Gastrocnemius medialis (tissue), 4 donors: ENCODE data around the gene BICDL1. TPM values are rescaled to one million over a fixed set of nuclear protein-coding genes. Genes with fewer than 3 reads are reported as not detected.

Source experiments
- ATAC-seq, 2 donors: fragments of 150-250 bp; one replicate each; pipeline ENCODE4 v1.9.1; 2016
- DNase-seq, 2 donors: peaks; one replicate each; pipeline ENCODE4 v3.0.0-alpha.2; 2019
- H3K27ac ChIP-seq, 4 donors: fragments of 200-600 bp; sonication (generic); 1 replicate in 1 of 4; 2 replicates in 3 of 4; pipeline ENCODE4 v1.5.1; 2016 to 2018; ENCODE audit warnings: mild to moderate bottlenecking in 2 of 4, moderate library complexity in 1 of 4
- H3K27me3 ChIP-seq, 3 donors: fragments of 200-600 bp; sonication (generic) in 2 of 3; 1 replicate in 1 of 3; 2 replicates in 2 of 3; pipeline versions ENCODE4 v1.5.1 to v1.6.0; 2016 to 2019; ENCODE audit warnings: mild to moderate bottlenecking in 1 of 3, moderate library complexity in 1 of 3
- H3K36me3 ChIP-seq, 2 donors: fragments of 200-600 bp; sonication (generic) in 1 of 2; one replicate each; pipeline ENCODE4 v1.5.1; 2017 to 2018
- H3K4me1 ChIP-seq, 2 donors: fragments of 200-600 bp; sonication (generic) in 1 of 2; one replicate each; pipeline ENCODE4 v1.5.1; 2016 to 2017; ENCODE audit warnings: mild to moderate bottlenecking in 2 of 2
- H3K4me3 ChIP-seq, 4 donors: fragments of 200-600 bp; sonication (generic) in 3 of 4; 1 replicate in 1 of 4; 2 replicates in 3 of 4; pipeline ENCODE4 v1.5.1; 2016 to 2019; ENCODE audit warnings: mild to moderate bottlenecking in 2 of 4
- H3K9me3 ChIP-seq, 3 donors: fragments of 200-600 bp; sonication (generic) in 2 of 3; 1 replicate in 1 of 3; 2 replicates in 2 of 3; pipeline ENCODE4 v1.5.1; 2016 to 2019
- CTCF ChIP-seq, 5 experiments: fragments of 450-650 bp in 3 of 5; fragments of 200-600 bp in 2 of 5; sonication (generic) in 2 of 5; IDR thresholded peaks in 4 of 5; conservative IDR thresholded peaks in 1 of 5; 1 replicate in 4 of 5; 2 replicates in 1 of 5; pipeline ENCODE4 v1.5.1; 2016 to 2019; ENCODE audit warnings: antibody characterized with exemption in 5 of 5, mild to moderate bottlenecking in 3 of 5, moderate library complexity in 3 of 5
- POLR2A ChIP-seq, 2 donors: fragments of 450-650 bp; IDR thresholded peaks; one replicate each; pipeline ENCODE4 v1.6.1; 2017; ENCODE audit warnings: antibody characterized with exemption in 2 of 2, mild to moderate bottlenecking in 2 of 2, moderate library complexity in 2 of 2
- in situ Hi-C, 4 donors: fragments of 200-750 bp; cut with MboI; loops; one replicate each; pipeline versions ENCODE4 v1.15.0 to v1.8.0; 2017; ENCODE audit warnings: low sequenced_read_pairs in 4 of 4
- intact Hi-C: fragments of 100-400 bp; cut with DNase I; formaldehyde crosslinking; loops from one replicate; pipeline ENCODE4 v1.15.1; 2023; ENCODE audit warnings: low total_unique reads
- total RNA-seq, 4 donors: library from RNA; depleted of rRNA; stranded (reverse); fragments of >200 nt; gene quantifications; one replicate each; pipeline versions ENCODE4 v1.1.0 to v1.2.3, GENCODE V29; 2016

BICDL1 gene
- total RNA-seq, 4 donors from 2014 or later = 0.93 to 1.4 TPM; not detected in 2

DNA sequence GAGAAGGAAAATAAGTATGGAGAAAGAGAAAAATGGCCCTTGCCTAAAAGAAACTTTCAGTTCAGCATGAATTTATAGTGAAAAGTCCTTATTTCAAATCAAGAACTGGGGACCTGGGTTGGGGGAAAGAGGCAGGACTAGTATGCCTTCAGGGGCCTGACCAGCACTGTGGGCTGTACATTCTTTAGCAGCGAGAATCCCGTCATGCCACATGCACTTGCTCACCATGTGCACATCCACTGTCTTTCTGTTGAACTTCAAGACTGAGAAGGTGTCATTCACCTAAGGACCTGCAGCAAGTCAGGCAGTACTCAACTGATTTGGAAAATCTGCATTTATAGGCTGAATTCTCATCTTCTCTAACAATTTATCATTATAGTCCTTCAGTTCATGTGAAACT is 77.3 kb downstream of the BICDL1 start:
- Histone ChIP-seq H3K27me3 (peaks cover 0 to 2% (median 0%) of the 10 kb centered on the region in 3 donors), H3K36me3 (no peaks in the 10 kb centered on the region), H3K27ac (no peak overlapping the region), H3K4me1 (no peaks in the 10 kb centered on the region), H3K4me3 (no peak overlapping the region), H3K9me3 (no peaks in the 10 kb centered on the region)
- DNase-seq = no peak
- in situ Hi-C loops = no loop called here
- intact Hi-C loops = no loop called here
- ATAC-seq = no peak
- TF ChIP-seq POLR2A (IDR thresholded peaks at IDR 0.05) (no peak), CTCF (IDR thresholded peaks at IDR 0.05 in 4 of 5, conservative IDR thresholded peaks at IDR 0.05 in 1 of 5) (no peak)

GRCh38 chr12:120067084-120067869 is 78.2 kb downstream of the BICDL1 start:
- Histone ChIP-seq H3K27me3 (no peaks in the 10 kb centered on the region), H3K4me1 (no peaks in the 10 kb centered on the region), H3K36me3 (no peaks in the 10 kb centered on the region), H3K4me3 (no peak overlapping the region), H3K9me3 (no peaks in the 10 kb centered on the region), H3K27ac (no peak overlapping the region)
- DNase-seq (no peak), ATAC-seq (no peak)
- in situ Hi-C loops (no loop called here), intact Hi-C loops (no loop called here)
- no peak for TF ChIP-seq CTCF (IDR thresholded peaks at IDR 0.05 in 4 of 5, conservative IDR thresholded peaks at IDR 0.05 in 1 of 5)
- no peak for TF ChIP-seq POLR2A (IDR thresholded peaks at IDR 0.05)

GRCh38 chr12:120067901-120068300 is 78.9 kb downstream of the BICDL1 start:
- Histone ChIP-seq H3K9me3 (no peaks in the 10 kb centered on the region), H3K36me3 (no peaks in the 10 kb centered on the region), H3K27me3 (no peaks in the 10 kb centered on the region), H3K4me1 (no peaks in the 10 kb centered on the region), H3K27ac (no peak overlapping the region), H3K4me3 (no peak overlapping the region)
- ATAC-seq = no peak
- intact Hi-C loops = no loop called here
- no peak for TF ChIP-seq CTCF (IDR thresholded peaks at IDR 0.05 in 4 of 5, conservative IDR thresholded peaks at IDR 0.05 in 1 of 5)
- TF ChIP-seq POLR2A (IDR thresholded peaks at IDR 0.05) = no peak
- no peak for DNase-seq
- in situ Hi-C loops = no loop called here

GRCh38 chr12:120069278-120069677 is 80.2 kb downstream of the BICDL1 start:
- Histone ChIP-seq H3K4me1 (no peaks in the 10 kb centered on the region), H3K27ac (no peak overlapping the region), H3K4me3 (no peak overlapping the region), H3K27me3 (no peaks in the 10 kb centered on the region), H3K9me3 (no peaks in the 10 kb centered on the region), H3K36me3 (no peaks in the 10 kb centered on the region)
- in situ Hi-C loops (no loop called here), intact Hi-C loops (no loop called here)
- ATAC-seq (no peak), DNase-seq (no peak)
- no peak for TF ChIP-seq POLR2A (IDR thresholded peaks at IDR 0.05)
- TF ChIP-seq CTCF (IDR thresholded peaks at IDR 0.05 in 4 of 5, conservative IDR thresholded peaks at IDR 0.05 in 1 of 5) = no peak
